H1 (cell line): ENCODE results near the gene INPP5E. TPM values are rescaled to one million over a fixed set of nuclear protein-coding genes. Genes with fewer than 3 reads are reported as not detected.

ENCODE experiments used
- ATF2 ChIP-seq: IDR thresholded peaks from 2 replicates; pipeline ENCODE4 v1.6.1; 2012; ENCODE audit warnings: low read length, inconsistent platforms
- CHD2 ChIP-seq: IDR thresholded peaks from 2 replicates; pipeline ENCODE4 v1.6.1; 2012; ENCODE audit warnings: low read length, improper control_type of control experiment
- CTBP2 ChIP-seq: IDR thresholded peaks from 2 replicates; pipeline ENCODE4 v1.7.0; 2011; ENCODE audit warnings: borderline replicate concordance, mild to moderate bottlenecking, moderate library complexity, mixed read lengths, low read length; ENCODE audit not compliant: insufficient read depth, insufficient read length
- EZH2 ChIP-seq: fragments of 200-600 bp; sonication (generic); IDR thresholded peaks from 2 replicates; pipeline ENCODE4 v1.7.1; 2012; ENCODE audit warnings: low read depth, mild to moderate bottlenecking, moderate library complexity, low read length, inconsistent platforms; ENCODE audit not compliant: severe bottlenecking
- GABPA ChIP-seq: IDR thresholded peaks from 2 replicates; pipeline ENCODE4 v1.6.1; 2011; ENCODE audit warnings: mild to moderate bottlenecking, low read length, moderate library complexity, borderline replicate concordance; ENCODE audit not compliant: insufficient read depth
- NANOG ChIP-seq: IDR thresholded peaks from 2 replicates; pipeline ENCODE4 v1.6.1; 2011; ENCODE audit warnings: low read length, low read depth, mild to moderate bottlenecking, inconsistent platforms; ENCODE audit not compliant: insufficient read depth, poor library complexity, severe bottlenecking
- ZNF274 ChIP-seq: IDR thresholded peaks from 2 replicates; pipeline ENCODE4 v1.7.0; 2012; ENCODE audit warnings: low read length, borderline replicate concordance; ENCODE audit errors: extremely low read depth
- polyA plus RNA-seq, 7 experiments: library from polyadenylated mRNA; depleted of rRNA in 3 of 7; stranded (reverse) in 5 of 7; unstranded in 2 of 7; fragments of >200 nt in 5 of 7; fragments of 200-250 nt in 2 of 7; gene quantifications; 1 replicate in 5 of 7; 2 replicates in 1 of 7; 4 replicates in 1 of 7; pipeline versions ENCODE4 v1.2.1 to v1.2.3, GENCODE V29; 2011 to 2013; ENCODE audit warnings: missing spikeins in 2 of 7, mixed read lengths in 2 of 7
- total RNA-seq: library from RNA; stranded (reverse); fragmentation: NEBNext Ultra II Directional; extraction: Animal tissue kit (Norgen Biotek cat#: 25700); gene quantifications from 2 replicates; pipeline ENCODE4 v1.2.1, GENCODE V29; 2021

Gene INPP5E
- total and polyA plus RNA-seq, 2 of the 8 experiments (the other 6 are each of a cell fraction or from before 2014, with no cell fraction given): 8.7 to 11.3 TPM

- no peak for TF ChIP-seq EZH2
- TF ChIP-seq ATF2: no peak
- TF ChIP-seq NANOG: no peak
- no peak for TF ChIP-seq CTBP2
- no peak for TF ChIP-seq CHD2
- TF ChIP-seq GABPA: no peak
- TF ChIP-seq ZNF274: no peak
Measured at GRCh38 chr9:136418182-136419091, 21.2 kb downstream of the INPP5E start (continued).
